Transverse colon (tissue), 4 donors: Measurements from ENCODE around the gene VPS18.

Experiments
- POLR2AphosphoS5 ChIP-seq, 3 donors: sonication (generic); formaldehyde crosslinking; IDR thresholded peaks; one replicate each; pipeline ENCODE4 v1.6.1; 2016; ENCODE audit warnings: antibody characterized with exemption in 3 of 3
- TF ChIP-seq, protein P1 (sequence below), 5 experiments: fragments of 200-600 bp in 3 of 5; fragments of 450-650 bp in 2 of 5; sonication (generic) in 3 of 5; IDR thresholded peaks; 1 replicate in 2 of 5; 2 replicates in 3 of 5; pipeline ENCODE4 v1.5.1; 2016 to 2017; ENCODE audit warnings: antibody characterized with exemption in 5 of 5, inconsistent platforms in 3 of 5, mild to moderate bottlenecking in 2 of 5, moderate library complexity in 1 of 5

DNA sequence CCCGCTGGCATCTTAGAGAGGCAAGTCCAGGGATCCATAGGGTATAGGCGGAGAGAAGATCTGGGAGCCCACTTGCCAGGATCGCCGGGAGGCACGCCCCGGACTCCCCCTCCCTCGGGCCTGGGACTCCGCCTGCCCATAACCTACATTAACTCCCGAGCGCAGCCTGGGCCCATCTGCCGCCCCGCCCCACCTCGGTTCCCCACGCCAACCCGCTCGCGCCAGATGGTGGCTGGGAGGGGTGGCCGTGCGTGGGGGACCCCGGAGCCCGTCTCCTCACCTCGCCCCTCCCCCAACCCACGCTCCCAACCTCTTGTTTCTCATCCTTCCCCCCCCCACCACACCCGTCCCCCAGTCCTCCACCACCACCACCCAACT is 33.2 kb downstream of the VPS18 start:
- TF ChIP-seq, protein P1, sequence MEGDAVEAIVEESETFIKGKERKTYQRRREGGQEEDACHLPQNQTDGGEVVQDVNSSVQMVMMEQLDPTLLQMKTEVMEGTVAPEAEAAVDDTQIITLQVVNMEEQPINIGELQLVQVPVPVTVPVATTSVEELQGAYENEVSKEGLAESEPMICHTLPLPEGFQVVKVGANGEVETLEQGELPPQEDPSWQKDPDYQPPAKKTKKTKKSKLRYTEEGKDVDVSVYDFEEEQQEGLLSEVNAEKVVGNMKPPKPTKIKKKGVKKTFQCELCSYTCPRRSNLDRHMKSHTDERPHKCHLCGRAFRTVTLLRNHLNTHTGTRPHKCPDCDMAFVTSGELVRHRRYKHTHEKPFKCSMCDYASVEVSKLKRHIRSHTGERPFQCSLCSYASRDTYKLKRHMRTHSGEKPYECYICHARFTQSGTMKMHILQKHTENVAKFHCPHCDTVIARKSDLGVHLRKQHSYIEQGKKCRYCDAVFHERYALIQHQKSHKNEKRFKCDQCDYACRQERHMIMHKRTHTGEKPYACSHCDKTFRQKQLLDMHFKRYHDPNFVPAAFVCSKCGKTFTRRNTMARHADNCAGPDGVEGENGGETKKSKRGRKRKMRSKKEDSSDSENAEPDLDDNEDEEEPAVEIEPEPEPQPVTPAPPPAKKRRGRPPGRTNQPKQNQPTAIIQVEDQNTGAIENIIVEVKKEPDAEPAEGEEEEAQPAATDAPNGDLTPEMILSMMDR (IDR thresholded peaks at IDR 0.05) = no peak
- no peak for TF ChIP-seq POLR2AphosphoS5 (IDR thresholded peaks at IDR 0.05)
